CD14-positive monocyte (primary cell): ENCODE measurements around the gene LTBP1. TPM values are rescaled to one million over a fixed set of nuclear protein-coding genes. Genes with fewer than 3 reads are reported as not detected.

Experiments used
- DNase-seq, 3 donors: peaks; one replicate each; pipeline ENCODE4 v3.0.0-alpha.2; 2011 to 2022
- H2AFZ ChIP-seq: 2 replicates; pipeline ENCODE4 v1.6.0; 2012; ENCODE audit warnings: mild to moderate bottlenecking, low read depth, low read length, inconsistent platforms; ENCODE audit not compliant: insufficient read depth, poor library complexity, severe bottlenecking
- H3K27ac ChIP-seq, 2 donors: 1 replicate in 1 of 2; 2 replicates in 1 of 2; pipeline ENCODE4 v1.5.1; 2012 to 2013; ENCODE audit warnings: low read length in 2 of 2, control low read depth in 1 of 2, inconsistent platforms in 1 of 2, low read depth in 1 of 2, mild to moderate bottlenecking in 1 of 2
- H3K27me3 ChIP-seq, 2 donors: one replicate each; pipeline versions ENCODE4 v1.6.0 to v1.6.1; 2011 to 2013; ENCODE audit warnings: low read length in 2 of 2; ENCODE audit not compliant: control insufficient read depth in 2 of 2, insufficient read depth in 2 of 2
- H3K36me3 ChIP-seq, 2 donors: replicated peaks in 1 of 2; 1 replicate in 1 of 2; 2 replicates in 1 of 2; pipeline versions ENCODE4 v1.5.1 to v1.6.1; 2012 to 2013; ENCODE audit warnings: low read length in 2 of 2, control low read depth in 1 of 2, inconsistent platforms in 1 of 2, mild to moderate bottlenecking in 1 of 2; ENCODE audit not compliant: insufficient read depth in 2 of 2, control insufficient read depth in 1 of 2
- H3K4me1 ChIP-seq, 2 donors: 1 replicate in 1 of 2; 2 replicates in 1 of 2; pipeline versions ENCODE4 v1.5.1 to v1.6.1; 2012 to 2013; ENCODE audit warnings: low read length in 2 of 2, control low read depth in 1 of 2, inconsistent platforms in 1 of 2, mild to moderate bottlenecking in 1 of 2, moderate library complexity in 1 of 2; ENCODE audit not compliant: insufficient read depth in 2 of 2, control insufficient read depth in 1 of 2
- H3K4me2 ChIP-seq: replicated peaks from 2 replicates; pipeline ENCODE3; 2012; ENCODE audit warnings: low read length, moderate library complexity, mild to moderate bottlenecking; ENCODE audit not compliant: poor library complexity, severe bottlenecking; ENCODE audit errors: extremely low read depth
- H3K4me3 ChIP-seq, 3 experiments: fragments of 200-600 bp in 1 of 3; sonication (generic) in 1 of 3; replicated peaks in 1 of 3; 1 replicate in 2 of 3; 2 replicates in 1 of 3; pipeline ENCODE4 v1.5.1; 2011 to 2013; ENCODE audit warnings: low read length in 3 of 3, mild to moderate bottlenecking in 3 of 3, control low read depth in 2 of 3, low read depth in 2 of 3, inconsistent platforms in 1 of 3, moderate library complexity in 1 of 3
- H3K79me2 ChIP-seq: 2 replicates; pipeline ENCODE4 v1.6.0; 2012; ENCODE audit warnings: mild to moderate bottlenecking, control low read depth, inconsistent platforms, low read length, moderate library complexity; ENCODE audit not compliant: insufficient read depth
- H3K9ac ChIP-seq: 2 replicates; pipeline ENCODE4 v1.6.0; 2017; ENCODE audit warnings: low read length, mild to moderate bottlenecking; ENCODE audit not compliant: insufficient read depth, poor library complexity, severe bottlenecking
- H3K9me3 ChIP-seq, 2 donors: replicated peaks in 1 of 2; 1 replicate in 1 of 2; 2 replicates in 1 of 2; pipeline versions ENCODE4 v1.5.1 to v1.6.1; 2012 to 2013; ENCODE audit warnings: low read length in 2 of 2, control low read depth in 1 of 2; ENCODE audit not compliant: control insufficient read depth in 1 of 2, insufficient read depth in 1 of 2
- H4K20me1 ChIP-seq: 2 replicates; pipeline ENCODE4 v1.6.0; 2012; ENCODE audit warnings: mild to moderate bottlenecking, low read length, control low read depth, moderate library complexity; ENCODE audit not compliant: insufficient read depth
- H3K27ac Mint-ChIP-seq, 7 donors: one replicate each; pipeline ENCODE4 v1.8.0; 2020; ENCODE audit warnings: mild to moderate bottlenecking in 7 of 7, mixed read lengths in 7 of 7, moderate library complexity in 6 of 7, inconsistent platforms in 2 of 7
- H3K27me3 Mint-ChIP-seq, 3 donors: one replicate each; pipeline ENCODE4 v1.8.0; 2021 to 2022; ENCODE audit warnings: low read depth in 3 of 3, mild to moderate bottlenecking in 3 of 3, mixed read lengths in 3 of 3, moderate library complexity in 3 of 3, inconsistent platforms in 1 of 3
- H3K36me3 Mint-ChIP-seq, 2 donors: one replicate each; pipeline ENCODE4 v1.8.0; 2020; ENCODE audit warnings: mixed read lengths in 2 of 2, inconsistent platforms in 1 of 2, mild to moderate bottlenecking in 1 of 2
- H3K4me1 Mint-ChIP-seq: one replicate; pipeline ENCODE4 v1.8.0; 2020; ENCODE audit warnings: mild to moderate bottlenecking, mixed read lengths
- H3K4me3 Mint-ChIP-seq, 2 donors: one replicate each; pipeline ENCODE4 v1.8.0; 2020; ENCODE audit warnings: mild to moderate bottlenecking in 2 of 2, mixed read lengths in 2 of 2, moderate library complexity in 1 of 2
- H3K9me3 Mint-ChIP-seq, 7 donors: one replicate each; pipeline ENCODE4 v1.8.0; 2020 to 2022; ENCODE audit warnings: mixed read lengths in 7 of 7, mild to moderate bottlenecking in 6 of 7, moderate library complexity in 6 of 7, inconsistent platforms in 2 of 7
- CTCF ChIP-seq: fragments of 200-600 bp; IDR thresholded peaks from one replicate; pipeline ENCODE4 v1.8.0; 2022; ENCODE audit warnings: antibody characterized with exemption, mild to moderate bottlenecking
- WGBS: methylation state at CpG from one replicate; pipeline ENCODE4 v1.1.5; 2013; ENCODE audit warnings: missing lambda C conversion rate; ENCODE audit not compliant: insufficient coverage; 5-methylcytosine and 5-hydroxymethylcytosine counted together
- intact Hi-C, 2 donors: fragments of 100-400 bp; cut with micrococcal nuclease; formaldehyde crosslinking; loops; one replicate each; pipeline versions ENCODE4 v1.15.0 to v1.15.1; 2023
- polyA plus RNA-seq, 3 donors: library from polyadenylated mRNA; depleted of rRNA in 1 of 3; unstranded in 2 of 3; stranded (reverse) in 1 of 3; fragments of 300-500 nt in 2 of 3; fragments of >200 nt in 1 of 3; fragmentation: Illumina TruSeq in 2 of 3; gene quantifications; 1 replicate in 2 of 3; 2 replicates in 1 of 3; pipeline ENCODE4 v1.2.3, GENCODE V29; 2012 to 2021

Gene LTBP1
- polyA plus RNA-seq, 3 donors, result 0.18 to 0.24 TPM; not detected in 1

DNA sequence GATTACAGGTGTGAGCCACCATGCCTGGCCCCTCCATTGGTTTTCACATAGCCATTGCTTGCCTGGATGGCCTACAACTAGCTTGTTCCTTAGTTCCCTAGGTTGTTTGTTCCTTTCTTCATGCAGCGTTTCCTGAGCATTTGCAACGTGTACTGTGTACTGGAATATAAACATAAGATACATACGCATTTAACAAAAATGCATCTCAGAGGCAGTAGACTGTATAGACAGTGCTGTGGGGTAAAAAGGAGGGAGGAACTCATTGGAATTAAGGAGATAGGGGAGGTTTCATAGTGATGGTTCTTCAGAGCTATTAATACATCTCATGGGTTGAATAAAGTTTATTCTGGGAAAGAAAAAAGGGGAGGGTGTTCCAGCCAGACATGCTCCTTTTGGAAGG lies 269.2 kb downstream of the LTBP1 start:
- H3K4me1 Mint-ChIP-seq, result peaks cover 8% of the 10 kb centered on the region

GRCh38 chr2:33216508-33217182 lies 269.9 kb downstream of the LTBP1 start:
- Histone ChIP-seq H3K27ac (no peak overlapping the region), H3K4me3 (no peak overlapping the region), H3K27me3 (no peaks in the 10 kb centered on the region), H3K4me2 (no peak overlapping the region), H4K20me1 (no peaks in the 10 kb centered on the region), H2AFZ (no peak overlapping the region), H3K9me3 (no peaks in the 10 kb centered on the region), H3K4me1 (no peaks in the 10 kb centered on the region), H3K36me3 (no peaks in the 10 kb centered on the region), H3K79me2 (no peaks in the 10 kb centered on the region), H3K9ac (no peak overlapping the region)
- no peak overlapping the region for H3K4me3 Mint-ChIP-seq
- H3K27ac Mint-ChIP-seq, result no peak overlapping the region
- H3K4me1 Mint-ChIP-seq, result peaks cover 5% of the 10 kb centered on the region
- H3K36me3 Mint-ChIP-seq, result no peaks in the 10 kb centered on the region
- intact Hi-C loops, result no loop called here
- H3K27me3 Mint-ChIP-seq, result peaks cover 0 to 4% (median 1%) of the 10 kb centered on the region in 3 donors
- no peak for TF ChIP-seq CTCF
- 86% methylated on average over 2 of the region's 3 CpGs for WGBS
- no peaks in the 10 kb centered on the region for H3K9me3 Mint-ChIP-seq
- no peak for DNase-seq

More for the DNA sequence above, 269.2 kb downstream of the LTBP1 start:
- no peaks in the 10 kb centered on the region for H3K4me1 ChIP-seq
- no peaks in the 10 kb centered on the region for H3K36me3 ChIP-seq
- H3K4me3 Mint-ChIP-seq, result no peak overlapping the region
- no peak overlapping the region for H3K4me3 ChIP-seq
- H4K20me1 ChIP-seq, result no peaks in the 10 kb centered on the region
- intact Hi-C loops, result no loop called here
- H2AFZ ChIP-seq, result no peak overlapping the region
- WGBS, result no CpG with 5 or more reads among the region's 3 CpGs
- no peaks in the 10 kb centered on the region for H3K27me3 ChIP-seq
- no peak for TF ChIP-seq CTCF
- peaks cover 0 to 4% (median 1%) of the 10 kb centered on the region in 3 donors for H3K27me3 Mint-ChIP-seq
- H3K4me2 ChIP-seq, result no peak overlapping the region
- no peaks in the 10 kb centered on the region for H3K9me3 Mint-ChIP-seq
- no peaks in the 10 kb centered on the region for H3K9me3 ChIP-seq
- no peak for DNase-seq
- no peak overlapping the region for H3K27ac ChIP-seq
- H3K36me3 Mint-ChIP-seq, result no peaks in the 10 kb centered on the region
- H3K27ac Mint-ChIP-seq, result no peak overlapping the region
- no peak overlapping the region for H3K9ac ChIP-seq
- H3K79me2 ChIP-seq, result no peaks in the 10 kb centered on the region
